Measurements from ENCODE around the gene FAM222A.
A peak's percentile ranks its signal among the peaks of the same experiment; 100 is the strongest.

Gene FAM222A

GRCh38 chr12:109770861-109771670, 57.4 kb downstream of the FAM222A start:
- DNase-seq (ENCODE audit: low read depth in 1 of 2, low spot score in 1 of 2), result no peak

GRCh38 chr12:109771746-109772621, 58.4 kb downstream of the FAM222A start:
- DNase-seq (ENCODE audit: low read depth in 1 of 2, low spot score in 1 of 2), result no peak

GRCh38 chr12:109772622-109773321, 59.1 kb downstream of the FAM222A start:
- no peak for DNase-seq (ENCODE audit: low read depth in 1 of 2, low spot score in 1 of 2)

- DNase-seq (ENCODE audit: low read depth in 1 of 2, low spot score in 1 of 2), result no peak
These were observed 59.9 kb downstream of the FAM222A start for GRCh38 chr12:109773384-109774011.

- DNase-seq (ENCODE audit: low read depth in 1 of 2, low spot score in 1 of 2), result peak; percentile 36 to 65
These were observed 61.7 kb downstream of the FAM222A start for GRCh38 chr12:109775172-109775881.

GRCh38 chr12:109776624-109777023, 63.0 kb downstream of the FAM222A start:
- DNase-seq (ENCODE audit: low read depth in 1 of 2, low spot score in 1 of 2), result no peak

- DNase-seq (ENCODE audit: low read depth in 1 of 2, low spot score in 1 of 2), result no peak
These were observed 63.9 kb downstream of the FAM222A start for GRCh38 chr12:109777544-109777943.

- DNase-seq (ENCODE audit: low read depth in 1 of 2, low spot score in 1 of 2), result no peak
These were observed 65.1 kb downstream of the FAM222A start for GRCh38 chr12:109778684-109779083.

- no peak for DNase-seq (ENCODE audit: low read depth in 1 of 2, low spot score in 1 of 2)
These were observed 65.8 kb downstream of the FAM222A start for GRCh38 chr12:109779382-109779781.

GRCh38 chr12:109781668-109782325, 68.2 kb downstream of the FAM222A start:
- DNase-seq (ENCODE audit: low read depth in 1 of 2, low spot score in 1 of 2), result no peak

GRCh38 chr12:109782326-109782703, 68.7 kb downstream of the FAM222A start:
- no peak for DNase-seq (ENCODE audit: low read depth in 1 of 2, low spot score in 1 of 2)

- DNase-seq (ENCODE audit: low read depth in 1 of 2, low spot score in 1 of 2), result no peak
These were observed 69.7 kb downstream of the FAM222A start for GRCh38 chr12:109783135-109783964.

- DNase-seq (ENCODE audit: low read depth in 1 of 2, low spot score in 1 of 2), result no peak
These were observed 70.3 kb downstream of the FAM222A start for GRCh38 chr12:109783965-109784244.

- no peak for DNase-seq (ENCODE audit: low read depth in 1 of 2, low spot score in 1 of 2)
These were observed 72.2 kb downstream of the FAM222A start for GRCh38 chr12:109785854-109786253.

- no peak for DNase-seq (ENCODE audit: low read depth in 1 of 2, low spot score in 1 of 2)
These were observed 73.2 kb downstream of the FAM222A start for GRCh38 chr12:109786799-109787198.

GRCh38 chr12:109789526-109790048, 76.0 kb downstream of the FAM222A start:
- no peak for DNase-seq (ENCODE audit: low read depth in 1 of 2, low spot score in 1 of 2)

- no peak for DNase-seq (ENCODE audit: low read depth in 1 of 2, low spot score in 1 of 2)
These were observed 79.4 kb downstream of the FAM222A start for GRCh38 chr12:109792992-109793391.

GRCh38 chr12:109793411-109793810, 79.8 kb downstream of the FAM222A start:
- no peak for DNase-seq (ENCODE audit: low read depth in 1 of 2, low spot score in 1 of 2)

Data from stimulated activated CD4-positive, alpha-beta T cell treated with anti-CD3 and anti-CD28 coated beads, Interleukin-15, amount 100 ng/mL, for 1 hour (primary cell).